Pulmonary artery endothelial cell (primary cell): ENCODE data around the gene KCNG1. TPM values are rescaled to one million over a fixed set of nuclear protein-coding genes. Genes with fewer than 3 reads are reported as not detected.

ENCODE experiments used
- total RNA-seq: library from RNA; depleted of rRNA; stranded (reverse); fragments of >200 nt; gene quantifications from 2 replicates; pipeline ENCODE4 v1.2.3, GENCODE V29; 2014

Gene KCNG1
- total RNA-seq, 1 donor from 2014 or later, result 0.40 TPM

Other genes starting within 250 kb of the KCNG1 start
- 1.6 and 2.5 TPM in 2 replicates for gene BCAS4, start 228.0 kb downstream of the KCNG1 start, total RNA-seq
- 29.3 and 30.8 TPM in 2 replicates for gene ADNP, start 91.7 kb downstream of the KCNG1 start, total RNA-seq
- gene DPM1, start 64.6 kb downstream of the KCNG1 start, total RNA-seq, result 64.8 and 66.5 TPM in 2 replicates
- 8.7 and 9.5 TPM in 2 replicates for gene MOCS3, start 64.3 kb downstream of the KCNG1 start, total RNA-seq